Activated CD4-positive, alpha-beta T cell treated with anti-CD3 and anti-CD28 coated beads, Interleukin-2, amount 50 U/mL, for 16 hours (primary cell): ENCODE results near the gene NAV2.
A peak's percentile ranks its signal among the peaks of the same experiment; 100 is the strongest.
"Not testable (repeated sequence)": the region's sequence is repeated elsewhere in the genome, so short reads cannot be mapped to it uniquely, and the experiment has no call there.

ENCODE experiments used
- DNase-seq: peaks from one replicate; pipeline ENCODE4 v3.0.0-alpha.2; 2020

The NAV2 gene

GRCh38 chr11:19959648-19960059 lies 247.0 kb downstream of the NAV2 start:
- DNase-seq, result no peak

- DNase-seq, result not testable (repeated sequence)
These were observed 247.8 kb downstream of the NAV2 start for GRCh38 chr11:19960410-19960809.

- no peak for DNase-seq
These were observed 248.6 kb downstream of the NAV2 start for GRCh38 chr11:19961225-19961624.

- DNase-seq, result no peak
These were observed 249.6 kb downstream of the NAV2 start for GRCh38 chr11:19962053-19962800.

GRCh38 chr11:19962801-19963175 lies 250.2 kb downstream of the NAV2 start:
- DNase-seq, result no peak

GRCh38 chr11:19963697-19964387 lies 251.2 kb downstream of the NAV2 start:
- peak; percentile 54 for DNase-seq

- no peak for DNase-seq
These were observed 253.8 kb downstream of the NAV2 start for GRCh38 chr11:19966441-19966840.

- no peak for DNase-seq
These were observed 254.3 kb downstream of the NAV2 start for GRCh38 chr11:19966927-19967326.

GRCh38 chr11:19967787-19968186 lies 255.2 kb downstream of the NAV2 start:
- DNase-seq, result no peak

GRCh38 chr11:19968860-19969259 lies 256.2 kb downstream of the NAV2 start:
- no peak for DNase-seq

- peak; percentile 42 for DNase-seq
These were observed 258.3 kb downstream of the NAV2 start for GRCh38 chr11:19970944-19971343.

- DNase-seq, result no peak
These were observed 259.5 kb downstream of the NAV2 start for GRCh38 chr11:19972091-19972490.

- no peak for DNase-seq
These were observed 260.0 kb downstream of the NAV2 start for GRCh38 chr11:19972651-19973050.

- no peak for DNase-seq
These were observed 260.5 kb downstream of the NAV2 start for GRCh38 chr11:19973136-19973635.

- DNase-seq, result no peak
These were observed 262.2 kb downstream of the NAV2 start for GRCh38 chr11:19974886-19975285.

GRCh38 chr11:19975414-19975990 lies 262.9 kb downstream of the NAV2 start:
- no peak for DNase-seq

GRCh38 chr11:19976281-19976941 lies 263.8 kb downstream of the NAV2 start:
- no peak for DNase-seq

GRCh38 chr11:19977941-19978340 lies 265.3 kb downstream of the NAV2 start:
- DNase-seq, result no peak

- DNase-seq, result peak; percentile 69
These were observed 266.3 kb downstream of the NAV2 start for GRCh38 chr11:19978668-19979518.

GRCh38 chr11:19979519-19979845 lies 266.8 kb downstream of the NAV2 start:
- no peak for DNase-seq

GRCh38 chr11:19980388-19980787 lies 267.8 kb downstream of the NAV2 start:
- no peak for DNase-seq

- no peak for DNase-seq
These were observed 268.5 kb downstream of the NAV2 start for GRCh38 chr11:19980957-19981669.
